Spleen (tissue), 7 donors: ENCODE data around the gene UQCRC2.

Source experiments
- POLR2A ChIP-seq, 3 donors: fragments of 450-650 bp; IDR thresholded peaks; one replicate each; pipeline ENCODE4 v1.5.1; 2017; ENCODE audit warnings: antibody characterized with exemption in 3 of 3, mild to moderate bottlenecking in 1 of 3
- TF ChIP-seq, protein P1 (sequence below), 11 experiments: fragments of 200-600 bp in 7 of 11; fragments of 450-650 bp in 4 of 11; sonication (generic) in 4 of 11; IDR thresholded peaks in 8 of 11; conservative IDR thresholded peaks in 3 of 11; 1 replicate in 7 of 11; 2 replicates in 4 of 11; pipeline versions ENCODE4 v1.4.0 to v1.8.0; 2016 to 2021; ENCODE audit warnings: antibody characterized with exemption in 11 of 11, inconsistent platforms in 4 of 11, mild to moderate bottlenecking in 1 of 11
- donor health status: DM: no; HTN: no; CAD: no; lungs with moderate emphysema.
- donor health status: DM: no; HTN: no; CAD: no.
- donor health status: DM: no; HTN: no; CAD: no.

DNA sequence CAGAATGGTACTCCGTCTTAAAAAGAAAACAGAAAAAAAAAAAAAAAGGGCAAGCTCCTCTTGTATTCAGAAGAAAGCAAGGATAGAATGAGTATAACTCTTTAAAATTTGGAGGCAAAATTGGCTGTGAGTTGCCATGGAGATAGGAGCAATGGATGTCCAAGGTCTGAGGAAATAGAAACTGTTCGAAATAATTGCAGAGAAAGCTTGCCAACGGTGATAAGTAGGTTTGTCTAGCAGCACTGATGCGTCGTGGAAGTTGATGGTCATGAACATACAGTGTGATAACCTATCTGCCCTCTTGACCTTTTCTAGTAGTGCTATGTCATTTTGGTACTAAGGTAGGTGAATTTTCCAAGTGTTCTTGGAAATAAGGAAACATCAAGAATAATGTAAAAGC, 57.7 kb downstream of the UQCRC2 start:
- TF ChIP-seq, protein P1, sequence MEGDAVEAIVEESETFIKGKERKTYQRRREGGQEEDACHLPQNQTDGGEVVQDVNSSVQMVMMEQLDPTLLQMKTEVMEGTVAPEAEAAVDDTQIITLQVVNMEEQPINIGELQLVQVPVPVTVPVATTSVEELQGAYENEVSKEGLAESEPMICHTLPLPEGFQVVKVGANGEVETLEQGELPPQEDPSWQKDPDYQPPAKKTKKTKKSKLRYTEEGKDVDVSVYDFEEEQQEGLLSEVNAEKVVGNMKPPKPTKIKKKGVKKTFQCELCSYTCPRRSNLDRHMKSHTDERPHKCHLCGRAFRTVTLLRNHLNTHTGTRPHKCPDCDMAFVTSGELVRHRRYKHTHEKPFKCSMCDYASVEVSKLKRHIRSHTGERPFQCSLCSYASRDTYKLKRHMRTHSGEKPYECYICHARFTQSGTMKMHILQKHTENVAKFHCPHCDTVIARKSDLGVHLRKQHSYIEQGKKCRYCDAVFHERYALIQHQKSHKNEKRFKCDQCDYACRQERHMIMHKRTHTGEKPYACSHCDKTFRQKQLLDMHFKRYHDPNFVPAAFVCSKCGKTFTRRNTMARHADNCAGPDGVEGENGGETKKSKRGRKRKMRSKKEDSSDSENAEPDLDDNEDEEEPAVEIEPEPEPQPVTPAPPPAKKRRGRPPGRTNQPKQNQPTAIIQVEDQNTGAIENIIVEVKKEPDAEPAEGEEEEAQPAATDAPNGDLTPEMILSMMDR (IDR thresholded peaks at IDR 0.05 in 8 of 11, conservative IDR thresholded peaks at IDR 0.05 in 3 of 11): no peak
- TF ChIP-seq POLR2A (IDR thresholded peaks at IDR 0.05): no peak
